ENCODE data around the gene IRF4.

IRF4 gene

GRCh38 chr6:409370-409972 is 17.9 kb downstream of the IRF4 start:
- TF ChIP-seq PATZ1 (CRISPR knock-in tag; IDR thresholded peaks at IDR 0.05; ENCODE audit: borderline replicate concordance) (no peak), ARNTL (CRISPR knock-in tag; IDR thresholded peaks at IDR 0.05; ENCODE audit: borderline replicate concordance, low read depth) (no peak), TOX (CRISPR knock-in tag; IDR thresholded peaks at IDR 0.05; ENCODE audit: borderline replicate concordance) (no peak), ZNF565 (CRISPR knock-in tag; conservative IDR thresholded peaks at IDR 0.05; ENCODE audit: low read depth) (no peak), BACH2 (CRISPR knock-in tag; IDR thresholded peaks at IDR 0.05; ENCODE audit: borderline replicate concordance) (no peak), ZNF70 (CRISPR knock-in tag; IDR thresholded peaks at IDR 0.05) (no peak), ESRRG (CRISPR knock-in tag; IDR thresholded peaks at IDR 0.05) (no peak), ZFP3 (CRISPR knock-in tag; IDR thresholded peaks at IDR 0.05) (no peak), ZNF8 (CRISPR knock-in tag; IDR thresholded peaks at IDR 0.05) (no peak), GLIS3 (CRISPR knock-in tag; IDR thresholded peaks at IDR 0.05) (no peak), TCF4 (CRISPR knock-in tag; IDR thresholded peaks at IDR 0.05; ENCODE audit: borderline replicate concordance) (no peak), ZFP30 (CRISPR knock-in tag; IDR thresholded peaks at IDR 0.05) (no peak), RARB (CRISPR knock-in tag; IDR thresholded peaks at IDR 0.05) (no peak), CSDC2 (CRISPR knock-in tag; IDR thresholded peaks at IDR 0.05) (no peak), ISL1 (CRISPR knock-in tag; IDR thresholded peaks at IDR 0.05) (no peak)
- TF ChIP-seq, protein P1, sequence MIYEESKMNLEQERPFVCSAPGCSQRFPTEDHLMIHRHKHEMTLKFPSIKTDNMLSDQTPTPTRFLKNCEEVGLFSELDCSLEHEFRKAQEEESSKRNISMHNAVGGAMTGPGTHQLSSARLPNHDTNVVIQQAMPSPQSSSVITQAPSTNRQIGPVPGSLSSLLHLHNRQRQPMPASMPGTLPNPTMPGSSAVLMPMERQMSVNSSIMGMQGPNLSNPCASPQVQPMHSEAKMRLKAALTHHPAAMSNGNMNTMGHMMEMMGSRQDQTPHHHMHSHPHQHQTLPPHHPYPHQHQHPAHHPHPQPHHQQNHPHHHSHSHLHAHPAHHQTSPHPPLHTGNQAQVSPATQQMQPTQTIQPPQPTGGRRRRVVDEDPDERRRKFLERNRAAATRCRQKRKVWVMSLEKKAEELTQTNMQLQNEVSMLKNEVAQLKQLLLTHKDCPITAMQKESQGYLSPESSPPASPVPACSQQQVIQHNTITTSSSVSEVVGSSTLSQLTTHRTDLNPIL (CRISPR knock-in tag; IDR thresholded peaks at IDR 0.05; ENCODE audit: low read depth): no peak
- TF ChIP-seq, protein P2, sequence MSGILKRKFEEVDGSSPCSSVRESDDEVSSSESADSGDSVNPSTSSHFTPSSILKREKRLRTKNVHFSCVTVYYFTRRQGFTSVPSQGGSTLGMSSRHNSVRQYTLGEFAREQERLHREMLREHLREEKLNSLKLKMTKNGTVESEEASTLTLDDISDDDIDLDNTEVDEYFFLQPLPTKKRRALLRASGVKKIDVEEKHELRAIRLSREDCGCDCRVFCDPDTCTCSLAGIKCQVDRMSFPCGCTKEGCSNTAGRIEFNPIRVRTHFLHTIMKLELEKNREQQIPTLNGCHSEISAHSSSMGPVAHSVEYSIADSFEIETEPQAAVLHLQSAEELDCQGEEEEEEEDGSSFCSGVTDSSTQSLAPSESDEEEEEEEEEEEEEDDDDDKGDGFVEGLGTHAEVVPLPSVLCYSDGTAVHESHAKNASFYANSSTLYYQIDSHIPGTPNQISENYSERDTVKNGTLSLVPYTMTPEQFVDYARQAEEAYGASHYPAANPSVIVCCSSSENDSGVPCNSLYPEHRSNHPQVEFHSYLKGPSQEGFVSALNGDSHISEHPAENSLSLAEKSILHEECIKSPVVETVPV (CRISPR knock-in tag; IDR thresholded peaks at IDR 0.05): no peak
- TF ChIP-seq, protein P3, sequence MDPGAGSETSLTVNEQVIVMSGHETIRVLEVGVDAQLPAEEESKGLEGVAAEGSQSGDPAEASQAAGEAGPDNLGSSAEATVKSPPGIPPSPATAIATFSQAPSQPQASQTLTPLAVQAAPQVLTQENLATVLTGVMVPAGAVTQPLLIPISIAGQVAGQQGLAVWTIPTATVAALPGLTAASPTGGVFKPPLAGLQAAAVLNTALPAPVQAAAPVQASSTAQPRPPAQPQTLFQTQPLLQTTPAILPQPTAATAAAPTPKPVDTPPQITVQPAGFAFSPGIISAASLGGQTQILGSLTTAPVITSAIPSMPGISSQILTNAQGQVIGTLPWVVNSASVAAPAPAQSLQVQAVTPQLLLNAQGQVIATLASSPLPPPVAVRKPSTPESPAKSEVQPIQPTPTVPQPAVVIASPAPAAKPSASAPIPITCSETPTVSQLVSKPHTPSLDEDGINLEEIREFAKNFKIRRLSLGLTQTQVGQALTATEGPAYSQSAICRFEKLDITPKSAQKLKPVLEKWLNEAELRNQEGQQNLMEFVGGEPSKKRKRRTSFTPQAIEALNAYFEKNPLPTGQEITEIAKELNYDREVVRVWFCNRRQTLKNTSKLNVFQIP (CRISPR knock-in tag; IDR thresholded peaks at IDR 0.05; ENCODE audit: borderline replicate concordance, low read depth): no peak
- ATAC-seq: no peak

DNA sequence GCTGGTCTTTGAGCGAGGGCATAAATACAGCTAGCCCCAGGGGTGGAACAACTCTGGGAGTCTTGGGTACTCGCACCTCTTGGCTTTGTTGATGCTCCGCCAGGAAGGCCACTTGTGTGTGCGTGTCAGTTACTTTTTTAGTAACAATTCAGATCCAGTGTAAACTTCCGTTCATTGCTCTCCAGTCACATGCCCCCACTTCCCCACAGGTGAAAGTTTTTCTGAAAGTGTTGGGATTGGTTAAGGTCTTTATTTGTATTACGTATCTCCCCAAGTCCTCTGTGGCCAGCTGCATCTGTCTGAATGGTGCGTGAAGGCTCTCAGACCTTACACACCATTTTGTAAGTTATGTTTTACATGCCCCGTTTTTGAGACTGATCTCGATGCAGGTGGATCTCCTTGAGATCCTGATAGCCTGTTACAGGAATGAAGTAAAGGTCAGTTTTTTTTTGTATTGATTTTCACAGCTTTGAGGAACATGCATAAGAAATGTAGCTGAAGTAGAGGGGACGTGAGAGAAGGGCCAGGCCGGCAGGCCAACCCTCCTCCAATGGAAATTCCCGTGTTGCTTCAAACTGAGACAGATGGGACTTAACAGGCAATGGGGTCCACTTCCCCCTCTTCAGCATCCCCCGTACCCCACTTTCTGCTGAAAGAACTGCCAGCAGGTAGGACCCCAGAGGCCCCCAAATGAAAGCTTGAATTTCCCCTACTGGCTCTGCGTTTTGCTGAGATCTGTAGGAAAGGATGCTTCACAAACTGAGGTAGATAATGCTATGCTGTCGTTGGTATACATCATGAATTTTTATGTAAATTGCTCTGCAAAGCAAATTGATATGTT is 19.2 kb downstream of the IRF4 start:
- TF ChIP-seq PPARA (CRISPR knock-in tag; IDR thresholded peaks at IDR 0.05; ENCODE audit: borderline replicate concordance) (no peak), ZFP30 (CRISPR knock-in tag; IDR thresholded peaks at IDR 0.05) (no peak), TCF4 (CRISPR knock-in tag; IDR thresholded peaks at IDR 0.05; ENCODE audit: borderline replicate concordance) (no peak), BACH2 (CRISPR knock-in tag; IDR thresholded peaks at IDR 0.05; ENCODE audit: borderline replicate concordance) (no peak), OSR1 (CRISPR knock-in tag; IDR thresholded peaks at IDR 0.05) (no peak), ISL1 (CRISPR knock-in tag; IDR thresholded peaks at IDR 0.05) (no peak), ZNF8 (CRISPR knock-in tag; IDR thresholded peaks at IDR 0.05) (no peak), GLIS3 (CRISPR knock-in tag; IDR thresholded peaks at IDR 0.05) (no peak), CSDC2 (CRISPR knock-in tag; IDR thresholded peaks at IDR 0.05) (no peak), ARNTL (CRISPR knock-in tag; IDR thresholded peaks at IDR 0.05; ENCODE audit: borderline replicate concordance, low read depth) (no peak), ESRRG (CRISPR knock-in tag; IDR thresholded peaks at IDR 0.05) (no peak), SNAI2 (CRISPR knock-in tag; IDR thresholded peaks at IDR 0.05) (no peak), ZFP3 (CRISPR knock-in tag; IDR thresholded peaks at IDR 0.05) (no peak), RARB (CRISPR knock-in tag; IDR thresholded peaks at IDR 0.05) (no peak)
- TF ChIP-seq, protein P1 (CRISPR knock-in tag; IDR thresholded peaks at IDR 0.05; ENCODE audit: low read depth): no peak
- TF ChIP-seq, protein P4, sequence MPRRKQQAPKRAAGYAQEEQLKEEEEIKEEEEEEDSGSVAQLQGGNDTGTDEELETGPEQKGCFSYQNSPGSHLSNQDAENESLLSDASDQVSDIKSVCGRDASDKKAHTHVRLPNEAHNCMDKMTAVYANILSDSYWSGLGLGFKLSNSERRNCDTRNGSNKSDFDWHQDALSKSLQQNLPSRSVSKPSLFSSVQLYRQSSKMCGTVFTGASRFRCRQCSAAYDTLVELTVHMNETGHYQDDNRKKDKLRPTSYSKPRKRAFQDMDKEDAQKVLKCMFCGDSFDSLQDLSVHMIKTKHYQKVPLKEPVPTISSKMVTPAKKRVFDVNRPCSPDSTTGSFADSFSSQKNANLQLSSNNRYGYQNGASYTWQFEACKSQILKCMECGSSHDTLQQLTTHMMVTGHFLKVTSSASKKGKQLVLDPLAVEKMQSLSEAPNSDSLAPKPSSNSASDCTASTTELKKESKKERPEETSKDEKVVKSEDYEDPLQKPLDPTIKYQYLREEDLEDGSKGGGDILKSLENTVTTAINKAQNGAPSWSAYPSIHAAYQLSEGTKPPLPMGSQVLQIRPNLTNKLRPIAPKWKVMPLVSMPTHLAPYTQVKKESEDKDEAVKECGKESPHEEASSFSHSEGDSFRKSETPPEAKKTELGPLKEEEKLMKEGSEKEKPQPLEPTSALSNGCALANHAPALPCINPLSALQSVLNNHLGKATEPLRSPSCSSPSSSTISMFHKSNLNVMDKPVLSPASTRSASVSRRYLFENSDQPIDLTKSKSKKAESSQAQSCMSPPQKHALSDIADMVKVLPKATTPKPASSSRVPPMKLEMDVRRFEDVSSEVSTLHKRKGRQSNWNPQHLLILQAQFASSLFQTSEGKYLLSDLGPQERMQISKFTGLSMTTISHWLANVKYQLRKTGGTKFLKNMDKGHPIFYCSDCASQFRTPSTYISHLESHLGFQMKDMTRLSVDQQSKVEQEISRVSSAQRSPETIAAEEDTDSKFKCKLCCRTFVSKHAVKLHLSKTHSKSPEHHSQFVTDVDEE (CRISPR knock-in tag; IDR thresholded peaks at IDR 0.05): no peak
- TF ChIP-seq, protein P3 (CRISPR knock-in tag; IDR thresholded peaks at IDR 0.05; ENCODE audit: borderline replicate concordance, low read depth): no peak
- ATAC-seq: no peak

Measured in SK-N-SH treated with all-trans-retinoic acid at 6 μM for 48 hours (cell line).